WTC11 (cell line): ENCODE measurements around the gene ZNF335. TPM values are rescaled to one million over a fixed set of nuclear protein-coding genes. Genes with fewer than 3 reads are reported as not detected.

Experiments
- ATAC-seq: fragments of 200-7000 bp; cut with Tn5 transposase; 2 replicates; pipeline ENCODE4 v1.10.0; 2021; ENCODE audit warnings: mild to moderate bottlenecking, moderate library complexity
- CTCF ChIA-PET: fragments of 300-600 bp; sonication (Branson Sonifier 250); formaldehyde crosslinking; loops from one replicate; lab custom pipeline; 2021; ENCODE audit warnings: antibody characterized with exemption; lab: Charles Lee
- POLR2A ChIA-PET: fragments of 350-600 bp; sonication (Branson Sonifier 250); formaldehyde crosslinking; loops from one replicate; lab custom pipeline; 2021; ENCODE audit warnings: antibody characterized with exemption; lab: Charles Lee
- DNase-seq: peaks from one replicate; pipeline ENCODE4 v3.0.0; 2021; ENCODE audit warnings: low spot score
- H3K27ac Mint-ChIP-seq: 2 replicates; pipeline ENCODE4 v1.8.0; 2021; ENCODE audit warnings: mixed read lengths
- H3K27me3 Mint-ChIP-seq: 2 replicates; pipeline ENCODE4 v1.8.0; 2021; ENCODE audit warnings: low read depth, mild to moderate bottlenecking, moderate library complexity, mixed read lengths
- H3K36me3 Mint-ChIP-seq: 2 replicates; pipeline ENCODE4 v1.8.0; 2021; ENCODE audit warnings: mixed read lengths
- H3K4me1 Mint-ChIP-seq: 2 replicates; pipeline ENCODE4 v1.8.0; 2022; ENCODE audit warnings: mixed read lengths
- H3K4me3 Mint-ChIP-seq: 2 replicates; pipeline ENCODE4 v1.8.0; 2021; ENCODE audit warnings: mild to moderate bottlenecking, moderate library complexity, mixed read lengths
- H3K9me3 Mint-ChIP-seq: 2 replicates; pipeline ENCODE4 v1.8.0; 2021; ENCODE audit warnings: mixed read lengths
- ATF3 ChIP-seq: sonication (generic); formaldehyde crosslinking; conservative IDR thresholded peaks from 2 replicates; pipeline ENCODE4 v1.8.1; 2022; ENCODE audit warnings: mild to moderate bottlenecking, missing genetic modification reagents
- CREB1 ChIP-seq: sonication (generic); formaldehyde crosslinking; IDR thresholded peaks from 2 replicates; pipeline ENCODE4 v1.8.0; 2023; ENCODE audit warnings: mild to moderate bottlenecking, missing genetic modification reagents
- E2F1 ChIP-seq: sonication (generic); formaldehyde crosslinking; IDR thresholded peaks from 2 replicates; pipeline ENCODE4 v1.8.0; 2022; ENCODE audit warnings: mild to moderate bottlenecking, missing genetic modification reagents
- ERG ChIP-seq: fragments of 250-450 bp; sonication (Bioruptor Pico); IDR thresholded peaks from 2 replicates; pipeline ENCODE4 v1.8.0; 2021; ENCODE audit warnings: mild to moderate bottlenecking
- ESRRA ChIP-seq: sonication (generic); formaldehyde crosslinking; IDR thresholded peaks from 2 replicates; pipeline ENCODE4 v1.8.1; 2022; ENCODE audit warnings: mild to moderate bottlenecking, missing genetic modification reagents, borderline replicate concordance
- FOXK1 ChIP-seq: sonication (generic); formaldehyde crosslinking; IDR thresholded peaks from 2 replicates; pipeline ENCODE4 v1.8.0; 2022; ENCODE audit warnings: mild to moderate bottlenecking, moderate library complexity, missing genetic modification reagents
- FOXP4 ChIP-seq: sonication (generic); formaldehyde crosslinking; IDR thresholded peaks from 2 replicates; pipeline ENCODE4 v1.8.0; 2022; ENCODE audit warnings: mild to moderate bottlenecking, missing genetic modification reagents
- HMGA2 ChIP-seq: fragments of 250-450 bp; sonication (Bioruptor Pico); IDR thresholded peaks from 2 replicates; pipeline ENCODE4 v1.4.0; 2021; ENCODE audit warnings: mild to moderate bottlenecking, moderate library complexity
- HMGXB4 ChIP-seq: sonication (generic); formaldehyde crosslinking; IDR thresholded peaks from 2 replicates; pipeline ENCODE4 v1.8.1; 2023; ENCODE audit warnings: mild to moderate bottlenecking, moderate library complexity, missing genetic modification reagents
- IRF1 ChIP-seq: sonication (generic); formaldehyde crosslinking; IDR thresholded peaks from 2 replicates; pipeline ENCODE4 v1.8.0; 2023; ENCODE audit warnings: missing genetic modification reagents
- NR1H2 ChIP-seq: sonication (generic); formaldehyde crosslinking; IDR thresholded peaks from 2 replicates; pipeline ENCODE4 v1.9.0; 2021; ENCODE audit warnings: mild to moderate bottlenecking, moderate library complexity, missing genetic modification reagents
- PREB ChIP-seq: sonication (generic); formaldehyde crosslinking; IDR thresholded peaks from 2 replicates; pipeline ENCODE4 v1.8.1; 2022; ENCODE audit warnings: mild to moderate bottlenecking, missing genetic modification reagents, moderate library complexity, borderline replicate concordance
- RORB ChIP-seq: fragments of 250-450 bp; sonication (Bioruptor Pico); IDR thresholded peaks from 2 replicates; pipeline ENCODE4 v1.9.0; 2021; ENCODE audit warnings: mild to moderate bottlenecking
- SMAD3 ChIP-seq: sonication (generic); formaldehyde crosslinking; IDR thresholded peaks from 2 replicates; pipeline ENCODE4 v1.8.0; 2022; ENCODE audit warnings: missing genetic modification reagents, mild to moderate bottlenecking, borderline replicate concordance
- ZNF138 ChIP-seq: sonication (generic); formaldehyde crosslinking; conservative IDR thresholded peaks from 2 replicates; pipeline ENCODE4 v1.8.1; 2022; ENCODE audit warnings: mild to moderate bottlenecking, moderate library complexity, missing genetic modification reagents
- ZNF416 ChIP-seq: fragments of 250-450 bp; sonication (Bioruptor Pico); IDR thresholded peaks from 2 replicates; pipeline ENCODE4 v1.9.0; 2021; ENCODE audit warnings: mild to moderate bottlenecking, inconsistent platforms
- ZNF425 ChIP-seq: fragments of 250-450 bp; sonication (Bioruptor Pico); conservative IDR thresholded peaks from 2 replicates; pipeline ENCODE4 v1.9.0; 2021; ENCODE audit warnings: mild to moderate bottlenecking
- ZNF532 ChIP-seq: fragments of 250-450 bp; sonication (Bioruptor Pico); IDR thresholded peaks from 2 replicates; pipeline ENCODE4 v1.9.0; 2021; ENCODE audit warnings: mild to moderate bottlenecking, borderline replicate concordance
- total RNA-seq: library from RNA; stranded (reverse); gene quantifications from 3 replicates; pipeline ENCODE4 v1.2.3, GENCODE V29; 2021

ZNF335 gene
- total RNA-seq, 1 experiment from 2014 or later: 20.0 TPM

GRCh38 chr20:45913116-45913515 lies 58.9 kb downstream of the ZNF335 start:
- Mint-ChIP-seq H3K27ac (no peak overlapping the region), H3K27me3 (0 out of 2 replicates have a peak, but pooled peaks cover 3% of the 10 kb centered on the region), H3K36me3 (peaks cover 14% of the 10 kb centered on the region), H3K4me3 (peak overlapping the region; percentile 25; the same call in 1 of the 2 replicates), H3K9me3 (no peaks in the 10 kb centered on the region)
- ATAC-seq: no peak
- ChIA-PET POLR2A (no interaction called here), CTCF (no interaction called here)
- DNase-seq: no peak
- TF ChIP-seq E2F1 (CRISPR knock-in tag) (no peak), NR1H2 (no peak), HMGA2 (no peak), PREB (no peak), ZNF416 (CRISPR knock-in tag) (no peak), ATF3 (no peak)
- TF ChIP-seq, all 79 proteins: peak for 0
- peaks cover 14% of the 10 kb centered on the region for H3K4me1 Mint-ChIP-seq

- ChIA-PET CTCF (interaction anchor here (1.1 to 2.7 kb wide), 4 partner anchors 21 to 57 kb away, joined by 4 to 13 read pairs (median 8); partner anchors contain the start of gene NEURL2), POLR2A (interaction anchor here (0.6 to 3.1 kb wide), 5 partner anchors 22 to 1275 kb away, joined by 3 to 43 read pairs (median 4); partner anchors contain the start of genes CTSA, NEURL2 and PCIF1)
- DNase-seq (no peak), ATAC-seq (no peak)
- H3K9me3 Mint-ChIP-seq: no peaks in the 10 kb centered on the region
- peaks cover 22% of the 10 kb centered on the region for H3K36me3 Mint-ChIP-seq
- H3K27ac Mint-ChIP-seq: no peak overlapping the region
- H3K4me1 Mint-ChIP-seq: peaks cover 14% of the 10 kb centered on the region
- TF ChIP-seq CREB1 (no peak), RORB (CRISPR knock-in tag) (no peak), ERG (CRISPR knock-in tag) (no peak), ZNF532 (CRISPR knock-in tag) (no peak), FOXK1 (CRISPR knock-in tag) (no peak), FOXP4 (CRISPR knock-in tag) (no peak), ESRRA (no peak), HMGXB4 (CRISPR knock-in tag) (no peak), ZNF425 (CRISPR knock-in tag) (no peak), ZNF138 (CRISPR knock-in tag) (no peak), IRF1 (no peak), SMAD3 (CRISPR knock-in tag) (no peak)
- H3K4me3 Mint-ChIP-seq: peak overlapping the region; percentile 85
- H3K27me3 Mint-ChIP-seq: 0 out of 2 replicates have a peak, but pooled peaks cover 3% of the 10 kb centered on the region
Measured at GRCh38 chr20:45912344-45912682, 59.7 kb downstream of the ZNF335 start.
